SIG-M5 treated with dmso at 0.1 percent for 504 hours (cell line): ENCODE data around the gene BTBD3.

Experiments
- DNase-seq: peaks from one replicate; lab custom pipeline; 2025; ENCODE audit not compliant: unreplicated experiment; lab: John Stamatoyannopoulos, UW

Gene BTBD3

GRCh38 chr20:11917663-11918062, at the start of gene BTBD3:
Gene BTBD3 (plus strand): TSS chr20:11917893. CDS start chr20:11918276, 383 bp downstream.
- DNase-seq, result no peak

DNA sequence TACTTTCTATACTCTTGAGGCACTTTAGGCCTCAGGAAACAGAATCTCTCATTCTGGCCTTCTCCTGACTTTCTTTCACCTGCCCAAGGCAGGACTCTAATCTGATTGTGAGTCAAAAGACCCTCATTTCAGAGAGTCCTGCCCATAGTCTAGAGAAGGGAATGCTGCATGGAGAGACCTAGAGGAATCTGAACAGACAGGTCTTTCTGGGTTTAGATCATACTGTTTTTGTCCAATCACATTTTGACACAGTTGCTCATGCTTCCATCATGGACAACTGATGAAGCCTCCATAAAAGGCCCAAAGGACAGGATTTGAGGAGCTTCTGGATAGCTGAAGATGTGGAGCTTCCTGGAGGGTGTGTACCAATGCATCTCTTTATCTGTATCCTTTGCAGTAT, 48.1 kb upstream of the BTBD3 start:
- no peak for DNase-seq

DNA sequence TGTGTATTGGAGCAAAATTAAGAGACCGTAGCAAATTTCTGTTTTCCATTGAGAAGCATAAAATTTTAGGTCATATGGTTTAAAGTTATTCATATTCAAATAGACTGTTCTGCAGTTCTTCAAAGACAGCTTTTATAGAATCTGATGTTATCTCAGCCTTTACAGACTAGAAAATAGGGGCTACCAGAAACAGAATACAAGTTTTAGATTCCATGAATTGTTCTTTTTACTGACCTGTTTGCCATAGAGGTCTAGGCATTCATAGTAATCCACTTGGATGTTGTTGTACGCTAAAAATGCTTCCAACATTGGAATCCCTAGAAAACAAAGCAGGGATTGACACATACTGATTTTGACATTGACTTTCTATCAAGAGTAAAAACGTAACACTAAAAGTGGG, 47.3 kb upstream of the BTBD3 start:
- no peak for DNase-seq

DNA sequence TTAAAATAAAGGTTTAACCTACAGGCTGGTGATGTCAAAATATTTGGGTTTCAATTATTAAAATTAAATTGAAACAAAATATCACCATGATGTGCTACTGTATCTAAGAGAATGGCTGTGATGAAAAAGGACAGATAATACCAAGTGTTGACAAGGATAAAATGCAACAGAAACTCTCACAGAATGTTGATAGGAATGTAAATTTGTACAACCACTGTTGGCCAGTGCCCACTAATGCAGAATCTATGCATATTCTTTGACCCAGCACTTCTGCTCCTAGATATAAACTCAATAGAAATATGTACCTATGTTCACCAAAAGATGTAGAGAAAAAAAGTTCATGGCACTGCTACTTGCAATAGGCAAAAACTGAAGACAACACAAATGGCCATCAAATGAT, 41.1 kb upstream of the BTBD3 start:
- DNase-seq, result no peak

- DNase-seq, result no peak
Observed at GRCh38 chr20:11880680-11881079, 37.0 kb upstream of the BTBD3 start.

DNA sequence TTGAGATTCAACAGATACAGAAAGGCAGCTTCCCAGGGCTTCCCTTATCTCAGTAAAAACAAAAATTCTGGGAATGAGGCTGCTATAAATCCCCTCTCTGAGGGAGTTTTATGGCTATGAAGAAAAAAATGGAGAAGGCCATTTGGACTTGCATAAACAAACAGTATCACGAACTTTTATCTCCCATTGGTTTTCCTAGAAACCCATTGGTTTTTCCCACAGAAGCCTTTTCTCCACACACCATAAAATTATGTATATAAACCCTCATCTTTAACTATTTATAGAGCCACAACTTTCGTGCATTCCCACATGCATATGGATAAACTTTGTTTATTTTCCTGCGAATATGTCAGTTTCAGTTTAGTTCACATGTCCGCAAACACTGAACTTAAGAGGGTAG, 36.2 kb upstream of the BTBD3 start:
- DNase-seq, result no peak

DNA sequence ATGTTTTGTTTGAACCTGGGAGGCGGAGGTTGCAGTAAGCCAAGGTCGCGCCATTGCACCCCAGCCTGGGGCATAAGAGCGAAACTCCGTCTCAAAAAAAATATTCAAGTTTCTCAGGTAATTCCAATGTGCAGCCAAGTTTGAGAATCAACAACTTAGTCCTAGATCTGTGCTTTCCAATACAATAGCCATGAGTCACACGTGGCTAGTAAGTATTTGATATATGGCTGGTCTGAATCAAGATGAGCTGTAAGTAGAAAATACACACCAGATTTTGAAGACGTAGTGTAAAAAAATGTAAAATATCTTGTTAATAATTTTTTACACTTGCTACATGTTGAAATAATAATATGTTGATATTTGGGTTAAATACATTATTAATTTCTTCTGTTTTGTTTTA, 35.0 kb upstream of the BTBD3 start:
- no peak for DNase-seq

- DNase-seq, result no peak
Observed at GRCh38 chr20:11888648-11889047, 29.0 kb upstream of the BTBD3 start.

GRCh38 chr20:11890331-11891076, 27.2 kb upstream of the BTBD3 start:
- peak; percentile 76 for DNase-seq

- peak; percentile 57 for DNase-seq
Observed at GRCh38 chr20:11891077-11891775, 26.5 kb upstream of the BTBD3 start.

- peak; percentile 88 for DNase-seq
Observed at GRCh38 chr20:11891776-11892545, 25.7 kb upstream of the BTBD3 start.

DNA sequence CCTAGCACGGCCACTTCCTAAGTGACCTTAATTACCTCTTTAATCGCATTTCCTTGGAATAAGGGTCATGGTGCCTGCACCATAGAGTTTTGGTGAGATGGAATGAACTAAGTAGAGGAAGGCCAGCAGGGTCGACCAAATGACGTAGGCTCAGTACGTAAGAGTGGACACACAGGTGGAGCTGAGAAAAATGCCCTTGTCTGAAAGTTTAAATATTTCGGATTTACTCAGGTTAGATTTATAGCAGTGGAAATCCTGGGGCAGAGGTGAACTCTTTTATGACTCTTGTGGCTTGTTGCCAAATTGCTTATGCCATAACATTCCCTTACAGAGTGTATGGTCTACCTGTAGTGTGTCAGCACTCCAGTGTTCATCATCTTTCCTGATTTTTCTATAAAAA, 23.6 kb upstream of the BTBD3 start:
- no peak for DNase-seq

- no peak for DNase-seq
Observed at GRCh38 chr20:11895861-11896387, 21.8 kb upstream of the BTBD3 start.

DNA sequence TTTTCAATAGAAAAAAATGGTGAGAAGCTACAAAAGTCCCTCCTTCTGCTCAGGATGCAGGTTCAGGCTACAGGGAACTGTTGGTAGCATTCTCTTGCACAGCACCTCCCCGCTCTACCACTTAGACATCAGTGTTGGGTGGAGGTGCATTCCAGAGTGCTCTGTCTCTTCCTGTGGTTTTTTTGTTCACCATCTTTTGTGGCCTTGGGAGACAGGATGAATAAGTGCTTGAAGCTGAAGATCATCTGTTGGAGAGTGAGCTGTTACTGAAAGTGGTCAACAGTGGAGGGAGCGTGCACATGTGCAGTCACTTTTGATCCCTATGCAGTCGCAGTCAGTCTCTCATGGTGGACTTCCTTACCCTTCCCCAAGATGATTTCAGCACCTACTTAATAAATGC, 16.6 kb upstream of the BTBD3 start:
- DNase-seq, result no peak

DNA sequence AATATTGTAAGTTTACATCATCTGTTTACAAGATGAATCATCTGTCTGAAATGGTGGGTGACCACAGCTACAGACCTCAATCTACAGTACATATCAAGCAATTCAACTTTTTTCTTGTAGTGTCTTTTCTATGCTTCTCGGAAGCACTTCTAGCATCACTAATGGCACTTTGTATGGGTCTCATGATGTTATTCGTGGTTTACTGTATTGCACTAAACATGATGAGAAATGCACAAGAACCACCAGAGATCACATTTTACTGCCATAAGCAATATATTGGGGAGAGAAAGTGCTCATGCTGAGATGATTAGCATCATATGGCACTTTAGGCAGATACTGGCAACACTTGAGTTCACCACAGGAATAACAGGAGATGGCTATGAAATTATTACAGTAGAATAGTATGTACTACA, 15.4 kb upstream of the BTBD3 start:
- DNase-seq, result no peak

DNA sequence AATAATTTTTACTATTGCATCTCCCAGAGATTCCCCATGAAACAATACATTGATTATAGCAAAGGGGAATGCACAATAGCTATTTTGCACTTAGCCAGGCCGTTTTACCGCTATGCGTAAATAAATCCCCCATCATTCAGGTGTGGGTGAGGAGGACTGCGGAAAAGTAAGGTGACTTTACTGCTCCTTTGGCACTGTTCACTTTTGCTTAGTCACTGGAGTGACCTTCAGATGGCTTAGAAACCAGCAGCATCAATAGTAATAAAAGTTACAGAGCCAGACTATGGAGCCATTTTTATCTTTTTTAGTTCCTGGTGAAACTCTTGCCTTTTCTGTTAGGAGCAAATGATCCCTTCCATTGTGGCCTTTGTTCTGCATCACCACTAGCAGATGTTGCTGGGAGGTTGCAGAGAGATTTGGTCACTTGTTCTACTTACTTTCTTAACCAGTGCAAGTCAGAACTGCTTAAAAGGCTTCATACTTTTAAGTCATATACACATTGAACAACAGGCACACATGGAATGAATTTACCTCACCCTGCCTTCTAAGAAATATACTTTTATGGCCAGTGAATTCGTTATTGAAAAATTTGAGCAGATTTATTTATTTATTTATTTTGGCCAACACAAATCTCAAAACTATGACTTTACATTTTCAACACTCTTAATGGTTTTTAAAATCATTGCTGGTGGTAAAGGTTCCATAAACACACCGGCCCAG, 12.1 kb upstream of the BTBD3 start:
- DNase-seq, result no peak

DNA sequence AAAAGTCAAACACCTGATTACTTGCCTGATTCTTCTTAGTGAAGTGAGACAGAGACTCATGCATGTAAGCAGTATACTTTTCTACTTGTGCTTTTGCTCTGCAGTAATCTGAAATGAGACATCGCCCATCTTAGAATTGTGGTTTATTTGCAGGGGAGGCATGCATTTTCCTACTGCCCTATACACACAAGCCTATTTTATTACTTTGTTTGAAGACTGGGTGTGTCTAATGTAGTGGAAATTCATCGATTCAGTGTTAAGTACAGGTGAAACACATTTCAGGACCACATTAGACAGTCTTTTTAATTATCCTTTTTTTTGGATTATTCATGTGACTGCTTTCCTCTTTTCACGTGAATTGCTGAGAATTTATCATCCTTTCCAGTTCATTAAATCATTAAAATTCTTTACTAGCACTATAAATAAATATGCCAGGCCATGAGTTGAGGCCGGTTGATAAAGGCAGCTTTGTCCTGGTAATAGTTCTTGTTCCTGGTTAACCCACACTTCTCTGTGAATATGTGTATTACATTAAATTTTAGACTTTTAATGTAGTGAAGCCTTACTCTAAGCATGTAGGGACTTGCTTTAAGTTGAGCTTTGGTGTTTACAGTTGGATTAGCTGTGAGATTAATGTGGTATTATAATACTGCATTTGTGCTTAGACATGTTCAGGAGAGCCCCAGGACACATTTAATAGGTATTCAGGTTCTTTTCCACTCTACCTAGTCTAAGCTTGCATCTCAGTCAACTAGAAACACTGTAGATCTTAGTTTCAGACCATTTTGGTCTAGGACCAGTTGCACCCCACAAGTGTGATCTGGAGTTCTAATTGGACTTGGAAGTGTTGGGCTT, 10.8 kb upstream of the BTBD3 start:
- DNase-seq, result no peak

DNA sequence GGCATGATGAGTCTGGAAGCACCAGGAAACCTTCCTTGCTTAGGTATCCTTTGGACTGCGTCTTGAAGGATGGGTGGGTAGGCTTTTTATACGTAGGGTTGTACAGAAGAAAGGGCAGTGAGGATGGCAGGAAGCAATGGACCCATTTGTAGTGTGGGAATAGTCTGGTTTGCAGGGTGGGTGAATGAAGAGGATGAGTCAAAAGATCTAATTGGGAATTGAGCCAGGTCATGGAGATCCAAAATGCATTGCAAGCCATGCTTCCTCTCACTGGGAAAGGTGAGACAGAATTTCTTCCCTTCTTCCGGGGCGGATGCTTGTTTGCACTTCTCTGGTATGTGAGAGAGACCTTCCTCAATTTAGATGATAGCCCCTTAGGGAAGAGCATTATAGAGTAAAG, 10.1 kb upstream of the BTBD3 start:
- DNase-seq, result no peak

- peak; percentile 24 for DNase-seq
Observed at GRCh38 chr20:11912013-11912658, 5.6 kb upstream of the BTBD3 start.
